GM12801 (cell line): ENCODE measurements around the gene TBC1D10A.

ENCODE experiments used
- TF ChIP-seq, protein P1 (sequence below): IDR thresholded peaks from one replicate; pipeline ENCODE4 v1.5.1; 2011; ENCODE audit warnings: control low read depth; ENCODE audit not compliant: insufficient read length; ENCODE audit errors: extremely low read depth

Gene TBC1D10A

DNA sequence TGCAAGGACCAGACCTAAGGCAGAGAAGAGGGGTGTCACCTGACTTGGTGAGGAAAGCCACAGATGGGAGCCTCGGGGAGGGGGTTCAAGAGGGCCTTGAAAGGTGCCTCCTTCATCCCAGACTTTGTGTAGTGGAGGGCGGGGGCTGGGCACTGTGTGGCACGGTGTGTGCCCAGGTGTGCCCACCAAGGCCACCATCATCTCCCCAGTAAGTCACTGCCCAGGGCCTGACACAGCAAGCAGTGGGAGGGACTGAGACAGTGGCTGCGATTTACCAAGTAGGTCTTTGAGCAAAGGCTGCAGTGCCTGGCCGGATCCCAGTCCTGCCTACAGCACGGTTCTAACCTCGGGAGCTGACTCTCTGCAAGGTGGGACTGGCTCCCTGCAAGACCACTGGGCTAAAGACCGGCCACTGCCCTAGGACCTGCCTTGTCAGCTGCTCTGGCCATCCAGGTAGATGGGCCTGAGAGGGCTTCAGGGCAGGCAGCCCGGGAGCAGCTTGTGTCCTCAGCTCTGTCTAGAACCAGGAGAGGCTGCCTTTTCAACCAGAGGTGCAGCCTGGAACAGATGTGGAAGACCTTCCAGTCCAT is 61.5 kb downstream of the TBC1D10A start:
- TF ChIP-seq, protein P1, sequence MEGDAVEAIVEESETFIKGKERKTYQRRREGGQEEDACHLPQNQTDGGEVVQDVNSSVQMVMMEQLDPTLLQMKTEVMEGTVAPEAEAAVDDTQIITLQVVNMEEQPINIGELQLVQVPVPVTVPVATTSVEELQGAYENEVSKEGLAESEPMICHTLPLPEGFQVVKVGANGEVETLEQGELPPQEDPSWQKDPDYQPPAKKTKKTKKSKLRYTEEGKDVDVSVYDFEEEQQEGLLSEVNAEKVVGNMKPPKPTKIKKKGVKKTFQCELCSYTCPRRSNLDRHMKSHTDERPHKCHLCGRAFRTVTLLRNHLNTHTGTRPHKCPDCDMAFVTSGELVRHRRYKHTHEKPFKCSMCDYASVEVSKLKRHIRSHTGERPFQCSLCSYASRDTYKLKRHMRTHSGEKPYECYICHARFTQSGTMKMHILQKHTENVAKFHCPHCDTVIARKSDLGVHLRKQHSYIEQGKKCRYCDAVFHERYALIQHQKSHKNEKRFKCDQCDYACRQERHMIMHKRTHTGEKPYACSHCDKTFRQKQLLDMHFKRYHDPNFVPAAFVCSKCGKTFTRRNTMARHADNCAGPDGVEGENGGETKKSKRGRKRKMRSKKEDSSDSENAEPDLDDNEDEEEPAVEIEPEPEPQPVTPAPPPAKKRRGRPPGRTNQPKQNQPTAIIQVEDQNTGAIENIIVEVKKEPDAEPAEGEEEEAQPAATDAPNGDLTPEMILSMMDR = no peak

DNA sequence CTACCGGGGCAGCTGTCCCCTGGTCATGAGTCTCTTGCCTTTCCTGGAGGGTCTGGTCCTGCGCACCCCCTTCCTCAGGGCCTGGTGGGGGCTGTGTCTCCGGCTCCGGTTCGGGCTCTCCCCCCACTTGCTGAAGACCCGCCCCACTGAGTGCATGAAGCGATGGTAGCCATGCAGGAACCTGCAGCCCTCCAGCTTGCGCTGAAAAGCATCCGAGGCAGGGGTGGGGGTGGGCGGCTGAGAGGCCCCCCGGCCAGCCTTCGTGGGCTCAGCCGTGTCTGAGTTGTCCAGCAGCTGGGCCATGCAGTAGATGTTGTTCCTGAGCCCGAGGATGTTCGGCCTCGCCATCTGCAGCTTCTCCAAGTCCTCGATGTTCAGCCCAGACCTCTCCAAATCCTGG is 62.9 kb downstream of the TBC1D10A start:
- TF ChIP-seq, protein P1 = no peak

DNA sequence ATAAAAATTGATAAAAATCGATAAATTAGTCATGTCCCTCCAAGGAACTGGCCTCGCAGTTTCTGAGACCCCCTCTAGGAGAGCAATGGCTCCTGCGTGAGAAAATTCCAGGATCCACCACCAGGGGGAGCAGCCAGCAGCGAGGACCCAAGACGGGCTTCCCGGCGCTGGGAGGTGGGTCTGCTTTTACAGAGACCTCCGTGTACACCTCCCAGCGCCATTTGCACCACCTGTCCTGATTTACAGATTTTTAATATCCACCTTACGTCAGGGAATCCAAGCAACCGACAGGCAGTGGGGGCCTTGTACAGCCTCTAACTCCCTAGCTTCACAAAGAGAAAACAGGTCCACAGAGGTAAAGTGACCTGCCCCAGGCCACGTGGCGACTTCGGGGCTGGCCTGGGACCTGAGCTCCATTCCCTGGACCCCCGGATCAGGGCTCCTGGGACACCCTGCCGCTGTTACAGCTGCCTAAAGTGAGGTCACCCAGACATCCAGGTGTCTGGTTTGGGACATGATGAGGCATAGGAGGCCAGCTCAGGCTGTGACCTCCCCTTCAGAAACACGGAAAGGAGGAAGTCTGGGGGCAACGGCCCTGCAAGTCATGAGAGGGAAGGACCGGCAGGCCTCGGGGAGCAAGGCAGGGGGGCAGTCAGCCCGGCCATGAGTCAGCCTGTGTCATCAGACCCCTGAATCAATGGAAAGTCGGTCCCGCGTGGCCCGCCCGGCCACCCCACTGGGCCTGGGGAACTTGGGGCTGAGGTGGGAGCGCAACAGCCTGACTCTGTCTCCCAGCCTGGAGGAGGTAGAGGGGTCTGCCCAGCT is 63.6 kb downstream of the TBC1D10A start:
- TF ChIP-seq, protein P1 = peak; percentile 66

DNA sequence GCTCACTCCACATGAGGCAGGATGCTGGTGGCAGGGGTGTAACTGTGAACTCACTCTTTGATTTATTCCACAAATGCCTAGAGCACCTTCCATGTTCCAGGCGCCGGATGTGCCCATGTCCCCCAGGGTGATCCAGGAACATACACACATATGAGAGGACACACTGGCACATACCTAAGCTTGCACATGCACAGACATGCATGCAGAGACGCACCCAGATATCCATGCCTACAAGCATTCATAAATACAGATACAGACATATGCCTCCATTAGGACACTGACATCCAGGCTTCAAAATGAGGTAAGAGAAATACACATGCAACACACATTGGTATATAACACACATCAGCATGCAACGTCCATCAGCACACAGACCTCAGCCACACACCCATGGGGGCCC is 64.6 kb downstream of the TBC1D10A start:
- TF ChIP-seq, protein P1 = no peak

DNA sequence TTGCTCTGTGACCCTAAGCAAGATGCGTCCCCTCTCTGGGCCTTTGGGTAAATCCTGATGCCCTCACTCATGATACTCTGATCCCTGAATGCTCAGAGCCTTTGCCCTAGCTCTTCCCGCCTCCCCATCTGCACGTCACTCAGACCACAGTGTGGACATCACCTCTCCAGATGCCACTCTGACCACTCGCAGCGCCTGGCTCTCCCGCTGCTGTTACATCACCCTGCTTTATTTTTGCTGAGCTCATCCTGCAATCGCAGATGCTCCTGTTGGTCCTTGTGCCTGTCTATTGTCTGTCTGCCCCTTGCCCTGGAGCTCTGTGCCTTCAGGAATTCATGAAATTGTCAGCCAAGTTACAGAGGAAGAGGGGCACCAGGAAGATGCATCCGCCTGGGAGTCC is 65.6 kb downstream of the TBC1D10A start:
- TF ChIP-seq, protein P1 = no peak

DNA sequence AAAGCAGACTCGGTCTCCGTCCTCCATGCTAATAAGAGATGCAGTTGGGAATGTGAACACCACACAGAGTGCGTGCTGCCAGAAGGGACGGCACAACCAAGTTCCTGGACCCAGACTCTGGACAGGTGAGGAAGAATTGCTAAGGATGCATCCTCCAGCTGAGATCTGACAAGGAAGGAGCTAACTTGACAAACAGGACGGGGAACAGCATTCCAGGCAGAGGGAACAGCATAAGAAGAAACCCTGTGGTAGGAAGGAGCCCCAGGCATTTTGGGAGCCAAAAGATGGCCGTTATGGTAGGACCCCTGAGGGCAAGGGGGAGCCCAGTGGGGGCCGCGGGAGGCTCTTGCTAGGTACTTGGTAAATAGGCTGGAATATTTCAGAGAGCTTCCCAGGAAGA is 66.1 kb downstream of the TBC1D10A start:
- TF ChIP-seq, protein P1 = no peak

DNA sequence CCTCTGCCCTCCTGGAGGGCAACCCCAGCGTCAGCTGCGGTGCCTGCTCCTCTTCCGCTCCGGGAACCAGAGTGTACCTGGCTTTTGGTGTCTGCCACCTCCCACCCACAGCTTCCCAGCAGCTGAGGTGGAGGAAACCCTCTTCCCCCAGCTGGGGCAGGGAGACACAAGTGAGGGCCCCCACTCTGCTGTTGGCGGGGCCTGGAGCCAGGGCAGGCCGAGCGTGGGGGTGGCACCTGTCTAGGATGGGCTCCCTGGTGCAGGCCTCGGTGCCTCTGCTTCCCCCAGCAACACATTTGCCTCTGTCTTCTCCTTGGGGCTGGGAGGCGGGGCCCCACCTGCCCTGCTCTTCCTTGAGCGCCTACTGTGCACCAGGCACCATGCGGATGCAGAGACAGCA is 66.5 kb downstream of the TBC1D10A start:
- TF ChIP-seq, protein P1 = no peak
